Kidney epithelial cell (primary cell): ENCODE measurements around the gene P2RY6. TPM values are rescaled to one million over a fixed set of nuclear protein-coding genes. Genes with fewer than 3 reads are reported as not detected.

Experiments used
- DNase-seq: peaks from one replicate; pipeline ENCODE4 v3.0.0-alpha.2; 2010; ENCODE audit warnings: low read depth
- H3K27me3 ChIP-seq: 2 replicates; pipeline ENCODE4 v1.6.0; 2011; ENCODE audit warnings: low read length; ENCODE audit not compliant: control insufficient read depth, insufficient read depth
- H3K36me3 ChIP-seq: 2 replicates; pipeline ENCODE4 v1.5.1; 2011; ENCODE audit warnings: low read length; ENCODE audit not compliant: control insufficient read depth, insufficient read depth
- H3K4me3 ChIP-seq: 2 replicates; pipeline ENCODE4 v1.5.1; 2011; ENCODE audit warnings: low read depth, mild to moderate bottlenecking, control low read depth, low read length
- CTCF ChIP-seq: IDR thresholded peaks from 2 replicates; pipeline ENCODE4 v1.5.1; 2011; ENCODE audit warnings: mild to moderate bottlenecking, moderate library complexity, low read length, control low read depth, inconsistent platforms; ENCODE audit not compliant: insufficient read depth, poor library complexity, severe bottlenecking
- total RNA-seq: library from RNA; depleted of rRNA; stranded (reverse); fragments of >200 nt; gene quantifications from 2 replicates; pipeline ENCODE4 v1.2.3, GENCODE V29; 2015

P2RY6 gene
- total RNA-seq, 1 donor from 2014 or later, result 6.1 TPM

DNA sequence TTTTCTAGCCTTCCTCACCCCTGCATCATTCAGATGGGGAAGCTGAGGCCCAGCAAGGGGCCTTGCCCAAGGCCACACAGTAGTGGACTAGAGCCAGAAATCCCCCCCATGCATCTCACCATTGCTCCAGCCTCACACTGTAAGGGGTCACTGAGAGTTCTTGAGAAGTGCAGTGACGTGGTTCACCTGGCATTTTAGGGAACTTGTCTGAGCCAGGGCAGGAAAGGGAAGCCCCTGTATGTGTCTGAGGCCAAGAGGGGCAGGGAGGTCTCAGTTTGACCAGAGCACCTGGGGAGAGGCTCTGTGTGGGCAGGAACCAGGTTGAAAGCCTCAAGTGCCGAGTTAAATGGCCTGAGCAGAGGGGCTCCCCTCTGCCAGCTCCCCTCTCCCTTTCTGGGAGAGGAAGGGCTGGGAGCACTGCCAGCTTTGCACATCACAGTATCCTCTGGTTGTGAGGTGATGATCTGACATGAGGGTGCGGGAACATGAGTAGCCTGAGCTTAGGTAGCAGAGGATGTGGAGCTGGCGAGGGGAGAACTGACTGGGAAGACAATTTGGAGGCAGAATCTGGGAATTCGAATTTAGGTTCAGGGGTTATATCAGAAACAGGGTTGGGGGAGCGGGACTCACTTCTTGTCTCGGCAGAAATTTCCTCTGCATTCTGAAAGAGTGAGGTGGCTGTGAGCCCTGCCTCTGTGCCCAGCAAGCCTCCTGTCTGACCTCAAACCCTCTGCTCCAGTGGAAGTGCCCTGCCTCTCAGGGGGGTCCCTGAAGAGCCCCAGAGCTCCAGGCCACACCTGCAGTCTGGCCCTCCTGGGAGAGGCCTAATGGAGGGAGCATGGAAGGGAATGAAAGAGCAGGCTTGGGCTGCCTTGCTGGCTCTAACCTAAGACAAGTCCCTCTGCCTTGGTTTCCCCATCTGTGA, 50.5 kb downstream of the P2RY6 start:
- no peak for TF ChIP-seq CTCF
- H3K36me3 ChIP-seq, result no peaks in the 10 kb centered on the region

DNA sequence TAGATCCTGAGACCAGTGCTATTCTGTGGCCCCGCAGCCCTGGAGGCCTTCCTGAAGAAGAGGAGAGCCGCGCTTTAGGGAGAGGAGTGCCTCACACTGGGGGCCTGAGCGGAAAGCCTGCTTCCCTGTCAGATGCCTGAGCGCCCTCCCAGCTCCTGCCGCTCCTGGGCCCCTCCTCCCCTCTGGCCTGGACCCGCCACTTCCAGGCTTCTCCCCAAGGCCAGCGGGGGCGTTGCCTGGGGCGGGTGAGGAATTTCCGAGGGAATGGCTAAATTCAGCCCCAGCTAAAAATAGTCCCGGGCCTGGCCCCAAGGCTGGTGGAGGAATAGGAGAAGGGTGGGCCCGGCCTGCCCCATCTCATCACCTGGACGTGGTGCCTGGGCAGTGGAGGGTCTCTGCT, 51.3 kb downstream of the P2RY6 start:
- H3K36me3 ChIP-seq, result no peaks in the 10 kb centered on the region
- no peak for DNase-seq
- H3K27me3 ChIP-seq, result no peaks in the 10 kb centered on the region
- no peak overlapping the region for H3K4me3 ChIP-seq
- no peak for TF ChIP-seq CTCF

More for the DNA sequence above, 50.5 kb downstream of the P2RY6 start:
- Histone ChIP-seq H3K27me3 (no peaks in the 10 kb centered on the region), H3K4me3 (no peak overlapping the region)
- DNase-seq, result no peak

DNA sequence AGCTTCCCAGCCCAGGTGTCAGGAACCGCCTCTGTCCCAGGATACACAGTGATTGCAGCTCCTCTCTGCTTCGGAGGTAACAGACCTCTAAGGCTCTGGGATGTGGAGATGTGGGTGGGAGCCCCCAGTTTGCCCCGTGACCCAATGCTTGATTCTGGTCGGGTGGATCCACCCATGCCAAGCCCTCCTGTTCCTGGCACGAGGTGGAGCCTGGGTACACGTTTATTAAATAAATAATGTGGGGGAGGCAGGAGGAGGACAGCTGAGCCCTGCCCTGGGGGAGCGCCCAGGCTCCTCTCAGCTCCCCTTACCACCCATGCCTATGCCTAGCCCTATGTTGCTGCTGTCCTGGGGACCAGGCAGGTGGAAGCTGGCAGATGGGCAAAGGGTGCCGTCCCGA, 52.0 kb downstream of the P2RY6 start:
- H3K36me3 ChIP-seq, result no peaks in the 10 kb centered on the region
- no peak for TF ChIP-seq CTCF
- no peaks in the 10 kb centered on the region for H3K27me3 ChIP-seq

DNA sequence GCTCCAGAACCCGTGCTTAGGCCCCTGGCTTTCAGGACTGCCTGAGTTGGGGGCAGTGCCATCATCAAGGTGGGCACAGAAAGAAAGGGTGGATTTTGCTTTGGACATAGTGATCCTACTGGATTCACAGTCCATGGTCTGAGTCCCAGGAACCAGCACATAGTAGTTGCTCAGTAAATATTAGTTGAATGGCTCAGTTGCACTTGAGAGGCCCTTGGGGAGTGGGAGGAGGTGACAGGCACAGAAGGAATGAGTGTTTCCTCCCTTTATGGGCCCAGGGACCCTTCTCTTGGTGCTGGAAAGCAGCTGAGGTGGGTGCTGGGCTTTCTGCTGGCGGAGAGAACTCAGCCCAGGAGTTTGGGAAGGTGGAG, 52.5 kb downstream of the P2RY6 start:
- Histone ChIP-seq H3K36me3 (no peaks in the 10 kb centered on the region), H3K27me3 (no peaks in the 10 kb centered on the region), H3K4me3 (no peak overlapping the region)
- DNase-seq, result no peak
- no peak for TF ChIP-seq CTCF

More for the DNA sequence above, 52.0 kb downstream of the P2RY6 start:
- no peak for DNase-seq
- H3K4me3 ChIP-seq, result no peak overlapping the region

GRCh38 chr11:73325036-73325981, 53.2 kb downstream of the P2RY6 start:
- Histone ChIP-seq H3K27me3 (no peaks in the 10 kb centered on the region), H3K36me3 (no peaks in the 10 kb centered on the region), H3K4me3 (no peak overlapping the region)
- no peak for TF ChIP-seq CTCF
- DNase-seq, result no peak
